D341Med (cell line): Measurements from ENCODE around the gene OBSCN.
"Not testable (repeated sequence)": the region's sequence is repeated elsewhere in the genome, so short reads cannot be mapped to it uniquely, and the experiment has no call there.

Experiments used
- DNase-seq: peaks from one replicate; pipeline ENCODE4 v3.0.0; 2012; ENCODE audit warnings: low spot score

The OBSCN gene

GRCh38 chr1:228226956-228227791 lies 19.3 kb downstream of the OBSCN start:
- DNase-seq = peak; percentile 84

DNA sequence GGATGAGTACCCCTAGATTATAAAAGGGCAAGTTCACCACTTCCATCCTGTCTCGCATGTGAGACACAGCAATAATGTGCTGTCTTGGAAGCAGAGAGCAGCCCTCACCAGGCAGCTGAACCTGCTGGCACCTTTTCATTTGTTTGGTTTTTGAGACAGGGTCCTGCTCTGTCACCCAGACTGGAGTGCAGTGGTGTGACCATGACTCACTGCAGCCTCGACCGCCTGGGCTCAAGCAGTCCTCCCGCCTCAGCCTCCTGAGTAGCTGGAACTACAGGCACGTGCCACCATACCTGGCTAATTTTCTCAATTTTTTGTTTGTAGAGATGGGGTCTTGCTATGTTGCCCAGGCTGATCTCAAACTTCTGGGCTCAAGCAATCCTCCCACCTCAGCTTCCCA lies 20.3 kb downstream of the OBSCN start:
- DNase-seq = peak; percentile 5

GRCh38 chr1:228228601-228229074 lies 20.8 kb downstream of the OBSCN start:
- DNase-seq = no peak

GRCh38 chr1:228231189-228231588 lies 23.3 kb downstream of the OBSCN start:
- DNase-seq = no peak

GRCh38 chr1:228233136-228233535 lies 25.3 kb downstream of the OBSCN start:
- no peak for DNase-seq

GRCh38 chr1:228234921-228235320 lies 27.1 kb downstream of the OBSCN start:
- DNase-seq = no peak

DNA sequence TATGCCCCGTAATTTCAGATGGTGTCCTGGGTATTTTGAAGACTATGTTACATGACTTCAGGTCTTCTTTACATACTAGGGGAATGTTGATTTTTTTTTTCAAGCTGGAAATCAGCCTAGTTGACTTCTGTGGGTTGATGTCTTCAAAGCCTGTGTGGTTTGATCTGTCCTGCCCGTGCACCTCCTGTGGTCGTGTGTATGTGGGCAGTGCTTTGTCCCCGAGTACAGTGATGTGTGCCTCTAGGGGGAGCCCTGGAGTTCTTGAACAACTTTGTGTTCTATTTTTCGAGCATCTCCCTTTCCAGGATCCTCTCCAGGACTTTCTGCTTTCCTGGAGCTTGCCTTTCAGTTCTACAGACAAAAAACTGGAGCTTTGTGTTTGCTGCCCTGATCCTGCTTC lies 28.9 kb downstream of the OBSCN start:
- DNase-seq = peak; percentile 45

- DNase-seq = peak; percentile 15
These were observed 30.2 kb downstream of the OBSCN start for GRCh38 chr1:228238007-228238406.

DNA sequence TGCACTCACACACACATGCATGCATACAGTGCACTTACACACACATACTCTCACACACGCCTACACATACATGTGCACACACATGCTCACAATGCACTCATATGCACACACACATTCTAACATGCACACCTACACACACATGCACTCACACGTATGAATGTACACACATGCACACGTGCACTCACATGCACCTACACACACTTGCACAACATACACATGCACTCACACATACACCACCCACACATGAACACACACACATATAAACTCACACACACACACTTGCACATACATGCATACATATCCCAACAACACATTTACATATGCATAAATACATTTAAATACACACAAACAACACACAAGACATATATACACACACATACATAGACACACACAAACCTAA lies 30.6 kb downstream of the OBSCN start:
- no peak for DNase-seq

DNA sequence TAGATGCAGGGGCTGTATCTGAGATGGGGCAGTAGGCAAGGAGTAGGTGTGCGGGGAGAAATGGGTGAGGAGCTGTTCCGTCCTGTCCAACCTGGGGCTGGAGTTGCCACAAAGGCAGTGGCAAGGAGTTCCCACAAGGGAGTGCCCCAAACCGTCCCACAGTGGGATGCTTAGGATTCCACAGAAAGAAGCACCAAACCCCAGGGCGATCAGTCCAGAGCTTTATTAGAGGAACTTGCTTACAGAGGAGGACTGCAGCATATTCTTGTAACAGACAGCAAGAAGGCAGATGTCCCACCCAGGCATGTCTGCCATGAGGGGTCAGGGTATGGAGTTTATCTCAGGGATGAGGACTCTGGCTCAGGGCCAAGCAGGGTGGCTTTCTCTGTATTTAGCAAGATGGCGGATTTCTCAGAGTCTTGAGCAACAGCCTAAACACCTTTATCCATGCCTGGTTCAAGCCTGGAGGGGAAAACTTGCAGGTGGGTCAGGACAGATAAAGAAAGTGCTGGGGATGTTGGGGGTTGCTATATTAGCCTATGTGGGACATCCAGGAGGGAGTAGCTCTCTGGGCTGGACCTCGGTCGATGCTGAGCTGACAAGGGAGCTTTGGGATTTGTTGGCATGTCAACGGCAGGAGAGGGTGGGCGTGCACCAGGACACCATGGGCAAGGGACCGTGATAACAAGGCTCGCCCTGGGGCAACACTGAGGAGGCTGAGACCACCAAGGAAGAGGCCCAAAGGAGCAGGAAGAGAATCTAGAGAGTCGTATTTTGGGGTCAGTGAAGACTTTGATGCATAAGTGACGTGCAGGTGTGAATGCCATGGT lies 32.8 kb downstream of the OBSCN start:
- DNase-seq = peak; percentile 15

- no peak for DNase-seq
These were observed 33.4 kb downstream of the OBSCN start for GRCh38 chr1:228241259-228241658.

DNA sequence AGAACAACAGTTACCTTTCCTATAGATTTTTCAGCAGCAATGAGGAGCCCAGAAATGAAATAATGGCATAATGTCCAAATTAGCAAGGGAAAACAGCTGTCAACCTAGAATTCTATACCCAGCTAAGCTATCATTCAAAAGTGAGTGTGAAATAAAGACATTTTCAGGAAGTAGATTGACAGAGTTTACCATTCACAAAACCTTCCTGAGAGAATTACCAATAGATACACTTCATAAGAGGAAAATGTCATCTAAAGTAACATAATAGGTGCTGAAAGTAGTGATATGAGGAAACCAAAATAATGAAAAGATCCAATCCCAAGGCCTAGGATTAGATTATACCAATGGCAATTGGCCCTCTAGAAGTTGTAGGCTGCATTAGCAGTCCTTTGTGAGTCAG lies 34.6 kb downstream of the OBSCN start:
- no peak for DNase-seq

DNA sequence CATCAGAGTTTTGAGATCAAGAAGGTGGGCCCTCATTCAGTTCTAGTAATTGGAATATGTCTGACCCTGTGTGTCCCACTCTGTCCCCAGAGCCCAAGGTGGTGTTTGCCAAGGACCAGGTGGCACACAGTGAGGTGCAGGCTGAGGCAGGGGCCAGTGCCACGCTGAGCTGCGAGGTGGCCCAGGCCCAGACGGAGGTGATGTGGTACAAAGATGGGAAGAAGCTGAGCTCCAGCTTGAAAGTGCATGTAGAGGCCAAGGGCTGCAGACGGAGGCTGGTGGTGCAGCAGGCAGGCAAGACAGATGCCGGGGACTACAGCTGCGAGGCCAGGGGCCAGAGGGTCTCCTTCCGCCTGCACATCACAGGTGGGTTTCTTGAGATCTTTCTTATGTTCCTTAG lies 35.2 kb downstream of the OBSCN start:
- DNase-seq = no peak

GRCh38 chr1:228243989-228244388 lies 36.1 kb downstream of the OBSCN start:
- not testable (repeated sequence) for DNase-seq

DNA sequence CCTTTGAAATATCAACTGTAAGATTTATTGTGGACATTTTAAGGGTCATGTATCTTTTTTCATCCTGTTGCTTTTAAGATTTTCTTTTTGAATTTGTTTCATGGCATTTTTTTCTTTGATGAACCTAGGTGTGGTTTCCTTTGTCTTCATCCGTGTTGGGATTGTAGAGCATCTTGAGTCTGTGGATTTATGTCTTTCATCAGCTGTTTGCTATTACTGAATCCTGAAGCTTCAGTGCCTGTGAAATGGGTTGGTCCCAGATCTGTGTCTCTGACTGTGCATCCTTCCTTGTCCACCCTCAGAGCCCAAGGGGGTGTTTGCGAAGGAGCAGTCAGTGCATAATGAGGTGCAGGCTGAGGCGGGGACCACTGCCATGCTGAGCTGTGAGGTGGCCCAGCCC lies 37.3 kb downstream of the OBSCN start:
- DNase-seq = no peak

- DNase-seq = no peak
These were observed 38.5 kb downstream of the OBSCN start for GRCh38 chr1:228246216-228246900.

DNA sequence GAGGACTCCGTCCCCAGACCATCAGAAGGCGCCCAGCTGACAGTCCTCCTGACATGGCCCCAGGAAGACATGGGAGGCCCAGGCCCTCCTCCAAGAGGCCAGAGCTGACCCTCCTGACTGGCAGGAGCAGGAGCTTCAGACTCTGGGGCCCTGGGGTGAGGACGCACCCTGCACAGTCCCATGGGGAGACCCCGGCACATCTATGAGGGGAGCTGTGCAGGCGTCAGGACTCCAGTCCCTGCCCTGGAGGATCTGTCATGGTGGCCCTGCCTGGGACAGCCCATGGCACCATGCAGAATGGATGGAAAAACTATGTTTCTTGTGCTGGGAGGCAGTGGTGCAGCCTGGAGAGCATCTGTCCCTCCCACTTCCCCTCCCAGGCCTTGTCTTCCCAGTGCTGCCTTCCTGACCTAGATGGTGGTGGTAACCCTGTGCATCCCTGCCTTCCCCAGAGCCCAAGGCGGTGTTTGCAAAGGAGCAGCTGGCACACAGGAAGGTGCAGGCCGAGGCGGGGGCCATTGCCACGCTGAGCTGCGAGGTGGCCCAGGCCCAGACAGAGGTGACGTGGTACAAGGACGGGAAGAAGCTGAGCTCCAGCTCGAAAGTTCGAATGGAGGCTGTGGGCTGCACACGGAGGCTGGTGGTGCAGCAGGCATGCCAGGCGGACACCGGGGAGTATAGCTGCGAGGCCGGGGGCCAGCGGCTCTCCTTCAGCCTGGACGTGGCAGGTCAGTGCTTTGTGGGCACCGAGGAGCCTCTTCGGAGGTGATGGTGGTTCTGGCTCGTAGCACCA lies 41.9 kb downstream of the OBSCN start:
- DNase-seq = no peak

GRCh38 chr1:228252476-228252875 lies 44.6 kb downstream of the OBSCN start:
- not testable (repeated sequence) for DNase-seq

GRCh38 chr1:228256626-228257375 lies 49.0 kb downstream of the OBSCN start:
- DNase-seq = no peak

DNA sequence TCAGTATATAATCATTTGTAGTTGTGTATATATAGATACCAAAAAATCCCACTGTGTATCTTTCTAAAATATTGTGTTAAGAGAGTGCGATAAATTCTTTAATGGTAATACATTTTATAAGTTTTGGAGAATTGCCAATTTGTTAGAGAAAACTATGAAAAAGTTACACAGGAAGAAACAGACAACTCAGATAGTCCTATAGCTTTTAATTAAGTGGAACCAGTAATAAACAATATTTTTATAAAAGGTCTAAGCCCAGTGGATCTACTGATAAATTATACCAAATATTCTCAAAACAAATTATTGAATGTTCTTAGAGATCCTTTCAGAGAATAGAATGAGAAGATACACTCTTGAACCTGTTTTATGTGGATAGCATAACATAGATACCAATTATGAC lies 50.6 kb downstream of the OBSCN start:
- no peak for DNase-seq

DNA sequence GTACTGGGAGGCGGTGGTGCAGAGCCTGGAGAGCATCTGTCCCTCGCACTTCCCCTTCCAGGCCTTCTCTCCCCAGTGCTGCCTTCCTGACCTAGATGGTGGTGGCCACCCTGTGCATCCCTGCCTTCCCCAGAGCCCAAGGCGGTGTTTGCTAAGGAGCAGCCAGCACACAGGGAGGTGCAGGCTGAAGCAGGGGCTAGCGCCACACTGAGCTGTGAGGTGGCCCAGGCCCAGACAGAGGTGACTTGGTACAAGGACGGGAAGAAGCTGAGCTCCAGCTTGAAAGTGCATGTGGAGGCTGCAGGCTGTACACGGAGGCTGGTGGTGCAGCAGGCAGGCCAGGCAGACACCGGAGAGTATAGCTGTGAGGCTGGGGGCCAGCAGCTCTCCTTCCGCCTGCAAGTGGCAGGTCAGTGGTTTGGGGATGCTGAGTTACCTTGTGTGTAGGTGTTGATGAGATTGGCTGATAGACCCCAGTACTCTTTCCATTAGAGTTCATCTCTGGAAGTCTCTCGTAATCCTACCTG lies 51.6 kb downstream of the OBSCN start:
- DNase-seq = no peak
